ENCODE measurements around the gene COBL. TPM values are rescaled to one million over a fixed set of nuclear protein-coding genes. Genes with fewer than 3 reads are reported as not detected.

COBL gene
- total and polyA plus RNA-seq, 12 donors, result 0.09 to 1.4 (median 0.53) TPM

DNA sequence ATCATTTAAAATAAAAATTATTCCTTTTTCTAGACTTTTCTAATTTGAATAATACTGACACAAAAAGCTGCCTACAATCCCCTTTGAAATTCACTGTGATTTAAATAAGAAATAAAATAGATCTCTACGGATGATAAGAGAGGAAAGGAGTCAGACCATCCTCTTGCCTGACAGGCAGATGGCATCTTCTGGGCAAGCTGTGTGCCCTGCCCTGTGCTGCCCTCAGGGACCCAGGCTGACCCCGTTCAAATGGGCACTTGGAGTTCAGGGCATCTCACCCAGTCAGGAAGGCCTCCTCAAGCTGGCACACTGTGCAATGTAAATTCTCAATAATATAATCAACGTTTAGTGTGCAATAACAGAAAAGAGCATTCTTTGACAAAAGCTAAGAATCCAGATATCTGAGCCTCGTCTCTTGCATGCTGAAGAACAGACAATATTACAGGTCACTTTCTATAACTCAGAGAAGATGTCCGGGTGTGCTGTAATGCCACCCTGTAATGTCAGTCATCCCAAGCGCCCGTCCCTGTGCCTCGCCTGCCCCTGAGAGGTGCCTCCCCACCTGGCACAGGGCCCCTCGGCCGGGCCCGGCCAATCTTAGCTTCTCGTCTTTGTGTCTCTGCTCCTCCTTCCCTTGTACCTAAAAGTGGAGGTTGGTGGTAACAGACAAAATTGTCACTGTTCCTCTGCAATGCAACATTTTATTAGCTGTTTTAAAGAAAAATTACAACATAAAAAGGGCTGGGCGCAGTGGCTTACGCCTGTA is 263.3 kb downstream of the COBL start:
- DNase-seq, result no peak
- intact Hi-C loops (cut with DNase I), result no loop called here
- no peaks in the 10 kb centered on the region for H3K4me1 ChIP-seq (replicated peaks in 1 of 2)
- H3K4me3 ChIP-seq, result no peak overlapping the region
- WGBS, 4 donors, result 80 to 86% (median 84%) methylated on average over 14 of the region's 14 CpGs
- TF ChIP-seq POLR2A (IDR thresholded peaks at IDR 0.05) (no peak), CTCF (IDR thresholded peaks at IDR 0.05) (no peak)
- H3K27ac ChIP-seq, result no peak overlapping the region
- H3K9me3 ChIP-seq (replicated peaks in 1 of 3), result no peaks in the 10 kb centered on the region
- H3K36me3 ChIP-seq (replicated peaks in 1 of 2), result no peaks in the 10 kb centered on the region
- no peaks in the 10 kb centered on the region for H3K27me3 ChIP-seq

GRCh38 chr7:51046482-51046881 is 270.1 kb downstream of the COBL start:
- no peaks in the 10 kb centered on the region for H3K27me3 ChIP-seq
- 44 to 68% (median 50%) methylated on average over 5 of the region's 5 CpGs for WGBS, 4 donors
- intact Hi-C loops (cut with DNase I), result no loop called here
- no peaks in the 10 kb centered on the region for H3K4me1 ChIP-seq (replicated peaks in 1 of 2)
- TF ChIP-seq CTCF (IDR thresholded peaks at IDR 0.05) (no peak), POLR2A (IDR thresholded peaks at IDR 0.05) (no peak)
- H3K4me3 ChIP-seq, result no peak overlapping the region
- H3K9me3 ChIP-seq (replicated peaks in 1 of 3), result no peaks in the 10 kb centered on the region
- no peak for DNase-seq
- H3K27ac ChIP-seq, result no peak overlapping the region
- no peaks in the 10 kb centered on the region for H3K36me3 ChIP-seq (replicated peaks in 1 of 2)

DNA sequence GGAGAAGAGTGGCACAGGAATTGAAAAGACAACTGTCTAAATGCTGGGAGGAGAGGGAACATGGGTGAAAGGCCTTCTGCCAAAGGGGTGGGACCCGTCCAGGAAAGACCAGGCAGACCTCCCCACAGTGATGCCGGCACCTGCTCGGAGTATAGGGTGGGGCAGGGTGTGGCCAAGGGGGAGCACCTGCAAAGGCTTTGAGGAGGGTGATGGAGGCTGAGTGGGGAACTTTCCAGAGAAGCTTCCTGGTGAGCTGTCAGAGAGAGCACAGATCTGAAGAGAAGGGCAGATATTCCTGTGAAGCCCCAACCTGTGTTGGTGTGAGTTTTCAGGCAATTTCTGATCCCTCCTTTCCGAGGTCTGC is 270.5 kb downstream of the COBL start:
- intact Hi-C loops (cut with DNase I), result no loop called here
- Histone ChIP-seq H3K36me3 (replicated peaks in 1 of 2) (no peaks in the 10 kb centered on the region), H3K9me3 (replicated peaks in 1 of 3) (no peaks in the 10 kb centered on the region), H3K27me3 (no peaks in the 10 kb centered on the region), H3K4me3 (no peak overlapping the region), H3K4me1 (replicated peaks in 1 of 2) (no peaks in the 10 kb centered on the region), H3K27ac (no peak overlapping the region)
- TF ChIP-seq CTCF (IDR thresholded peaks at IDR 0.05) (no peak), POLR2A (IDR thresholded peaks at IDR 0.05) (no peak)
- DNase-seq, result no peak
- 73 to 89% (median 78%) methylated on average over 4 of the region's 4 CpGs for WGBS, 4 donors

GRCh38 chr7:51045319-51046102 is 271.1 kb downstream of the COBL start:
- H3K27ac ChIP-seq, result no peak overlapping the region
- no peak for DNase-seq
- TF ChIP-seq CTCF (IDR thresholded peaks at IDR 0.05), result no peak
- no peak for TF ChIP-seq POLR2A (IDR thresholded peaks at IDR 0.05)
- 84 to 89% (median 84%) methylated on average over 10 to 14 of the region's 14 CpGs for WGBS, 4 donors
- H3K36me3 ChIP-seq (replicated peaks in 1 of 2), result no peaks in the 10 kb centered on the region
- H3K9me3 ChIP-seq (replicated peaks in 1 of 3), result no peaks in the 10 kb centered on the region
- intact Hi-C loops (cut with DNase I), result no loop called here
- no peaks in the 10 kb centered on the region for H3K27me3 ChIP-seq
- no peak overlapping the region for H3K4me3 ChIP-seq
- H3K4me1 ChIP-seq (replicated peaks in 1 of 2), result no peaks in the 10 kb centered on the region

Data from adrenal gland (tissue), 12 donors.